MM.1S (cell line): Measurements from ENCODE around the gene HSD17B3.

Source experiments
- EZH2phosphoT487 ChIP-seq: fragments of 300-600 bp; sonication (generic); IDR thresholded peaks from 2 replicates; pipeline ENCODE4 v1.6.1; 2018; ENCODE audit warnings: antibody characterized with exemption, low read length
- TF ChIP-seq, protein P1 (sequence below): fragments of 300-600 bp; sonication (generic); IDR thresholded peaks from 2 replicates; pipeline ENCODE4 v1.5.1; 2016; ENCODE audit warnings: antibody characterized with exemption, low read length, mixed read lengths

DNA sequence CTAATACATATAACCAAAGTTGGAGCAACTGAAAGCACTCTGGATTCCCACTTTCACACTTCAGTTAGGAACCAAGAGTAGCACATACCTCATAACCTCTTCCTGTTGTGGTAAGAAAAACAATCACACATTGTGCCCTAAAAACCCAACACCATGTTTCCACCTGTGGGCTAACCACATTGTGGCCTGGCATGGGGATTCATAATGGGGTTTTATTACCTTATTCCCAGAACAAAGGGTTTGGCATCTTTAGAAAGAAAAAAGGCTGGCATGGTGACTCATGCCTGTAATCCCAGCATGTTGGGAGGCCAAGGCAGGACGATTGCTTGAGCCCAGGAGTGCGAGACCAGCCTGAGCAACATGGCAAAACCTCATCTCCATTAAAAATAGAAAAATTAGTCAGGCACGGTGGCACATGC, 60.6 kb downstream of the HSD17B3 start:
- TF ChIP-seq, protein P1, sequence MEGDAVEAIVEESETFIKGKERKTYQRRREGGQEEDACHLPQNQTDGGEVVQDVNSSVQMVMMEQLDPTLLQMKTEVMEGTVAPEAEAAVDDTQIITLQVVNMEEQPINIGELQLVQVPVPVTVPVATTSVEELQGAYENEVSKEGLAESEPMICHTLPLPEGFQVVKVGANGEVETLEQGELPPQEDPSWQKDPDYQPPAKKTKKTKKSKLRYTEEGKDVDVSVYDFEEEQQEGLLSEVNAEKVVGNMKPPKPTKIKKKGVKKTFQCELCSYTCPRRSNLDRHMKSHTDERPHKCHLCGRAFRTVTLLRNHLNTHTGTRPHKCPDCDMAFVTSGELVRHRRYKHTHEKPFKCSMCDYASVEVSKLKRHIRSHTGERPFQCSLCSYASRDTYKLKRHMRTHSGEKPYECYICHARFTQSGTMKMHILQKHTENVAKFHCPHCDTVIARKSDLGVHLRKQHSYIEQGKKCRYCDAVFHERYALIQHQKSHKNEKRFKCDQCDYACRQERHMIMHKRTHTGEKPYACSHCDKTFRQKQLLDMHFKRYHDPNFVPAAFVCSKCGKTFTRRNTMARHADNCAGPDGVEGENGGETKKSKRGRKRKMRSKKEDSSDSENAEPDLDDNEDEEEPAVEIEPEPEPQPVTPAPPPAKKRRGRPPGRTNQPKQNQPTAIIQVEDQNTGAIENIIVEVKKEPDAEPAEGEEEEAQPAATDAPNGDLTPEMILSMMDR = no peak
- TF ChIP-seq EZH2phosphoT487 = 0 out of 2 replicates have a peak, but pooled peaks have one; percentile 50
